ENCODE data around the gene MT1G. TPM values are rescaled to one million over a fixed set of nuclear protein-coding genes. Genes with fewer than 3 reads are reported as not detected.

The MT1G gene
- total RNA-seq, 1 experiment from 2014 or later: 23.4 TPM

DNA sequence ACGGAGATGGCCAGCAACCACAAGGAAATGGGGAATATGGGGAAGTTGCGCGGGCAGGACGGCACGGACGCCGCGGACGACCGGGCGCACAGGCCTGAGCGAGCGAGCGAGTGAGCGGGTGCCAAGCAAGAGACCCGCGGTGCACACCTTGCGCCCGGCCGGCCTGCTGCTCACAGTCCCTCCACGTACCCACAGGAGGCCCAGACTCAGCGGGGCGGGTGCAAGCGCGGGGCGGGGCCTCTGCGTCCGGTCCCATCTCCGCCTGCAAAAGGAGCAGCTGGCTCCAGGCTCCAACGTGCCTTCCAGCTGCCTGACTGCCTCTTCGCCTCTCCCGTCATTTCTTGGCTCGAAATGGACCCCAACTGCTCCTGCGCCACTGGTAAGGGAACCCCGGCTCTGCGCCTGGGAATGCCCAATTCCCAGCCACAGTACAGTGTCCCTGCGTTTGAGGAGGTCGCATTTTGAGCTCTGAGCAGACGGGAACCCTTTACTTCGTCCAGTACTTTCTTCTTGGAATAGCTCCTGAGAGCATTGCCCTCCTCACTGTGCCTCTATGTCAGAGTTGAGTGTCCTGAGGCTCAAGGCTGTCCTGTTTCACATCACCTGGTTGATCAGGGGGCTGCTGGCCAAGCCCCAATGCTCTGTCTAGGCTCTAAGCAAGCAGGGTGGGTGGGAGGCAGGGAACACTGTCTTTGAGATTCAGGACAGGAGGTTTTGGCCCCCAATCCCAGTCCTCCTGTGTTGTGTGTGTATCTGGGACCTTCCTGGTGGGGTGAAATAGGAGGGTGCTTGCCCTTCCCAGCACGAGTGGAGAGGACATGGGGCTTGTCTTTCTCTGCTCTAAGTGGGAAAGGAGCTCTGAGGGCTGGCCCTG is 50.4 kb downstream of the MT1G start:
- peaks cover 0 to 2% (median 0%) of the 10 kb centered on the region in 3 experiments; a peak in 3 of 7 replicates for H3K36me3 Mint-ChIP-seq (ENCODE audit: insufficient read depth in 1 of 3, low read depth in 3 of 3)
- WGBS (ENCODE audit: extremely low coverage, insufficient read length, low lambda C conversion rate): no CpG with 5 or more reads among the region's 41 CpGs
- no peak overlapping the region for H2BK12ac ChIP-seq (ENCODE audit: insufficient read length, low read depth, low read length)
- H3K79me2 ChIP-seq (ENCODE audit: insufficient read depth, low read length): no peaks in the 10 kb centered on the region
- H3K23ac ChIP-seq (ENCODE audit: insufficient read length, low read depth, low read length): no peak overlapping the region
- peaks cover 82% of the 10 kb centered on the region for H3K27me3 Mint-ChIP-seq (ENCODE audit: low read depth)
- H3K27me3 ChIP-seq (ENCODE audit: insufficient read depth, low read length): peaks cover 44% of the 10 kb centered on the region; the same call in 1 of the 2 replicates
- no peak overlapping the region for H4K5ac ChIP-seq (ENCODE audit: insufficient read length, low read depth, low read length)
- H3K56ac ChIP-seq (ENCODE audit: insufficient read length, low read depth, low read length): no peak overlapping the region
- no peak overlapping the region for H3K27ac Mint-ChIP-seq
- H4K91ac ChIP-seq (ENCODE audit: insufficient read length, low read depth, low read length): no peak overlapping the region
- no peak overlapping the region for H3K14ac ChIP-seq (ENCODE audit: insufficient read depth, low read length)
- TF ChIP-seq, protein P1, sequence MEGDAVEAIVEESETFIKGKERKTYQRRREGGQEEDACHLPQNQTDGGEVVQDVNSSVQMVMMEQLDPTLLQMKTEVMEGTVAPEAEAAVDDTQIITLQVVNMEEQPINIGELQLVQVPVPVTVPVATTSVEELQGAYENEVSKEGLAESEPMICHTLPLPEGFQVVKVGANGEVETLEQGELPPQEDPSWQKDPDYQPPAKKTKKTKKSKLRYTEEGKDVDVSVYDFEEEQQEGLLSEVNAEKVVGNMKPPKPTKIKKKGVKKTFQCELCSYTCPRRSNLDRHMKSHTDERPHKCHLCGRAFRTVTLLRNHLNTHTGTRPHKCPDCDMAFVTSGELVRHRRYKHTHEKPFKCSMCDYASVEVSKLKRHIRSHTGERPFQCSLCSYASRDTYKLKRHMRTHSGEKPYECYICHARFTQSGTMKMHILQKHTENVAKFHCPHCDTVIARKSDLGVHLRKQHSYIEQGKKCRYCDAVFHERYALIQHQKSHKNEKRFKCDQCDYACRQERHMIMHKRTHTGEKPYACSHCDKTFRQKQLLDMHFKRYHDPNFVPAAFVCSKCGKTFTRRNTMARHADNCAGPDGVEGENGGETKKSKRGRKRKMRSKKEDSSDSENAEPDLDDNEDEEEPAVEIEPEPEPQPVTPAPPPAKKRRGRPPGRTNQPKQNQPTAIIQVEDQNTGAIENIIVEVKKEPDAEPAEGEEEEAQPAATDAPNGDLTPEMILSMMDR (conservative IDR thresholded peaks at IDR 0.05): no peak
- H3K4me3 Mint-ChIP-seq: peak overlapping the region; percentile 72 to 89
- H3K27ac ChIP-seq (ENCODE audit: insufficient read length, low read depth, low read length): no peak overlapping the region
- H2AK5ac ChIP-seq (ENCODE audit: insufficient read length, low read length): no peak overlapping the region
- no peak overlapping the region for H3K18ac ChIP-seq (ENCODE audit: insufficient read length, low read depth, low read length)
- H4K8ac ChIP-seq (replicated peaks; ENCODE audit: insufficient read length, low read depth, low read length): no peak overlapping the region
- H3K4me1 ChIP-seq (ENCODE audit: insufficient read depth, low read length): no peaks in the 10 kb centered on the region; the same call in 1 of the 2 replicates
- H3K4me2 ChIP-seq (ENCODE audit: insufficient read depth, insufficient read length, low read length): peak overlapping the region; percentile 60
- no peak overlapping the region for H2BK15ac ChIP-seq (ENCODE audit: low read depth, low read length)
- H3K9ac ChIP-seq (ENCODE audit: extremely low read depth, insufficient read length, low read length): no peak overlapping the region
- H3K4me1 Mint-ChIP-seq: peaks cover 40 to 54% of the 10 kb centered on the region in 2 experiments
- H3T11ph ChIP-seq (ENCODE audit: low read length): no peak overlapping the region
- H3K9me3 Mint-ChIP-seq: peaks cover 0 to 5% of the 10 kb centered on the region in 2 experiments; a peak in 1 of 5 replicates
- no peaks in the 10 kb centered on the region for H3K79me1 ChIP-seq (ENCODE audit: insufficient read depth, low read depth, low read length, poor library complexity, severe bottlenecking)
- no peak overlapping the region for H2BK120ac ChIP-seq (ENCODE audit: low read depth, low read length, poor library complexity, severe bottlenecking)
- H2BK20ac ChIP-seq (ENCODE audit: low read depth, low read length, poor library complexity, severe bottlenecking): no peak overlapping the region
- no peaks in the 10 kb centered on the region for H4K20me1 ChIP-seq (ENCODE audit: control insufficient read depth, insufficient read depth, insufficient read length)
- H2AFZ ChIP-seq (ENCODE audit: low read length): no peak overlapping the region
- peaks cover 8% of the 10 kb centered on the region for H3K23me2 ChIP-seq (ENCODE audit: insufficient read length, low read depth, low read length, poor library complexity, severe bottlenecking)
- peak; percentile 76 for DNase-seq
- no peak overlapping the region for H2BK5ac ChIP-seq (ENCODE audit: insufficient read length, low read length)
- no peaks in the 10 kb centered on the region for H3K9me3 ChIP-seq (ENCODE audit: control insufficient read depth, low read depth, low read length)
- no peak overlapping the region for H3K4ac ChIP-seq (ENCODE audit: low read depth, low read length)

Other genes starting within 250 kb of the MT1G start
- 25.6 and 26.3 TPM in 2 replicates for gene AMFR, start 242.5 kb downstream of the MT1G start, total RNA-seq (2021)
- 271 and 276 TPM in 2 replicates for gene NUDT21, start 216.7 kb downstream of the MT1G start, total RNA-seq (2021)
- gene OGFOD1, start 216.5 kb downstream of the MT1G start, total RNA-seq (2021): 66.5 TPM in 2 replicates
- gene BBS2, start 148.0 kb downstream of the MT1G start, total RNA-seq (2021): 13.0 and 13.1 TPM in 2 replicates
- gene MT4, start 103.0 kb downstream of the MT1G start, total RNA-seq (2021): not detected in 2 replicates
- gene MT3, start 78.5 kb downstream of the MT1G start, total RNA-seq (2021): 0.61 TPM in 1 of 2 replicates, not detected in the other
- gene MT2A, start 59.5 kb downstream of the MT1G start, total RNA-seq (2021): 63.1 and 72.5 TPM in 2 replicates
- 25.9 and 34.4 TPM in 2 replicates for gene MT1E, start 42.3 kb downstream of the MT1G start, total RNA-seq (2021)
- 1.4 and 2.5 TPM in 2 replicates for gene MT1M, start 35.4 kb downstream of the MT1G start, total RNA-seq (2021)
- gene MT1A, start 29.4 kb downstream of the MT1G start, total RNA-seq (2021): 0.68 TPM in 1 of 2 replicates, not detected in the other
- not detected in 2 replicates for gene MT1B, start 16.2 kb downstream of the MT1G start, total RNA-seq (2021)
- 22.9 and 26.1 TPM in 2 replicates for gene MT1F, start 10.1 kb downstream of the MT1G start, total RNA-seq (2021)
- 10.7 and 12.5 TPM in 2 replicates for gene MT1H, start 1.7 kb upstream of the MT1G start, total RNA-seq (2021)
- gene MT1X, start 14.4 kb upstream of the MT1G start, total RNA-seq (2021): 32.1 and 41.9 TPM in 2 replicates
- 165 and 167 TPM in 2 replicates for gene NUP93, start 62.1 kb upstream of the MT1G start, total RNA-seq (2021)
- not detected in 2 replicates for gene SLC12A3, start 197.1 kb upstream of the MT1G start, total RNA-seq (2021)

All from H9 (cell line).